Calu3 (cell line): ENCODE results near the gene SNAPC4. TPM values are rescaled to one million over a fixed set of nuclear protein-coding genes. Genes with fewer than 3 reads are reported as not detected.

Experiments
- BruUV-seq: library from RNA; stranded (reverse); fragments of 400-500 nt; replicated peaks from 2 replicates; lab custom pipeline; 2021; lab: Mats Ljungman, UMichigan
- CTCF ChIA-PET: fragments of 300-600 bp; sonication (Branson Sonifier 250); formaldehyde crosslinking; loops from one replicate; lab custom pipeline; 2022; ENCODE audit warnings: antibody characterized with exemption; lab: Charles Lee
- DNase-seq: peaks from one replicate; pipeline ENCODE4 v3.0.0; 2022
- H3K27ac Mint-ChIP-seq: one replicate; pipeline ENCODE4 v1.8.0; 2022; ENCODE audit warnings: mixed read lengths; ENCODE audit not compliant: unreplicated experiment
- H3K27me3 Mint-ChIP-seq: one replicate; pipeline ENCODE4 v1.8.0; 2022; ENCODE audit warnings: mixed read lengths; ENCODE audit not compliant: unreplicated experiment
- H3K36me3 Mint-ChIP-seq: one replicate; pipeline ENCODE4 v1.8.0; 2022; ENCODE audit warnings: mild to moderate bottlenecking, moderate library complexity, mixed read lengths; ENCODE audit not compliant: insufficient read depth, unreplicated experiment
- H3K4me1 Mint-ChIP-seq: one replicate; pipeline ENCODE4 v1.8.0; 2022; ENCODE audit warnings: mild to moderate bottlenecking, low read depth, mixed read lengths; ENCODE audit not compliant: unreplicated experiment
- H3K4me3 Mint-ChIP-seq: one replicate; pipeline ENCODE4 v1.8.0; 2022; ENCODE audit warnings: mild to moderate bottlenecking, low read depth, moderate library complexity, mixed read lengths; ENCODE audit not compliant: unreplicated experiment
- H3K9me3 Mint-ChIP-seq: one replicate; pipeline ENCODE4 v1.8.0; 2022; ENCODE audit warnings: low read depth, mixed read lengths; ENCODE audit not compliant: unreplicated experiment
- CTCF ChIP-seq: fragments of 200-600 bp; IDR thresholded peaks from one replicate; pipeline ENCODE4 v1.8.0; 2022; ENCODE audit warnings: antibody characterized with exemption; ENCODE audit not compliant: unreplicated experiment
- intact Hi-C: fragments of 100-400 bp; cut with micrococcal nuclease; formaldehyde crosslinking; loops from one replicate; pipeline ENCODE4 v1.10.0; 2022; ENCODE audit not compliant: unreplicated experiment
- total RNA-seq: library from RNA; stranded (reverse); gene quantifications from 2 replicates; pipeline ENCODE4 v1.2.3, GENCODE V29; 2022

SNAPC4 gene
- total RNA-seq, 1 experiment from 2014 or later: 10.5 TPM

- no peak for TF ChIP-seq CTCF
- peak overlapping the region; percentile 89 for H3K4me3 Mint-ChIP-seq
- intact Hi-C loops: no loop called here
- BruUV-seq: no TSS peak
- DNase-seq: no peak
- H3K9me3 Mint-ChIP-seq: no peaks in the 10 kb centered on the region
- H3K4me1 Mint-ChIP-seq: no peaks in the 10 kb centered on the region
- H3K27me3 Mint-ChIP-seq: no peaks in the 10 kb centered on the region
- peak overlapping the region; percentile 50 for H3K27ac Mint-ChIP-seq
- H3K36me3 Mint-ChIP-seq: peaks cover 38% of the 10 kb centered on the region
- CTCF ChIA-PET: interaction anchor here (0.6 to 0.7 kb wide), 2 partner anchors 56 to 69 kb away, joined by 4 read pairs; no protein-coding TSS in a partner anchor
Observed at GRCh38 chr9:136401173-136401922, 1.4 kb upstream of the SNAPC4 start.

GRCh38 chr9:136399176-136400037 is 563 bp downstream of the SNAPC4 start:
- DNase-seq: peak; percentile 26
- no peaks in the 10 kb centered on the region for H3K9me3 Mint-ChIP-seq
- CTCF ChIA-PET: no interaction called here
- peak overlapping the region; percentile 60 for H3K27ac Mint-ChIP-seq
- H3K36me3 Mint-ChIP-seq: peaks cover 31% of the 10 kb centered on the region
- H3K4me1 Mint-ChIP-seq: no peaks in the 10 kb centered on the region
- no peak for TF ChIP-seq CTCF
- H3K4me3 Mint-ChIP-seq: peak overlapping the region; percentile 89
- no peaks in the 10 kb centered on the region for H3K27me3 Mint-ChIP-seq
- BruUV-seq: no TSS peak
- intact Hi-C loops: no loop called here

GRCh38 chr9:136398286-136398685 is 1.7 kb downstream of the SNAPC4 start:
- intact Hi-C loops: no loop called here
- peaks cover 36% of the 10 kb centered on the region for H3K36me3 Mint-ChIP-seq
- H3K4me1 Mint-ChIP-seq: no peaks in the 10 kb centered on the region
- H3K4me3 Mint-ChIP-seq: no peak overlapping the region
- no peaks in the 10 kb centered on the region for H3K27me3 Mint-ChIP-seq
- no peak for DNase-seq
- no peak for TF ChIP-seq CTCF
- H3K9me3 Mint-ChIP-seq: no peaks in the 10 kb centered on the region
- no TSS peak for BruUV-seq
- CTCF ChIA-PET: no interaction called here
- no peak overlapping the region for H3K27ac Mint-ChIP-seq

GRCh38 chr9:136397643-136398042 is 2.3 kb downstream of the SNAPC4 start:
- H3K9me3 Mint-ChIP-seq: no peaks in the 10 kb centered on the region
- no TSS peak for BruUV-seq
- DNase-seq: no peak
- H3K36me3 Mint-ChIP-seq: peaks cover 36% of the 10 kb centered on the region
- no peaks in the 10 kb centered on the region for H3K4me1 Mint-ChIP-seq
- no peak for TF ChIP-seq CTCF
- H3K27ac Mint-ChIP-seq: no peak overlapping the region
- H3K27me3 Mint-ChIP-seq: no peaks in the 10 kb centered on the region
- CTCF ChIA-PET: no interaction called here
- intact Hi-C loops: no loop called here
- no peak overlapping the region for H3K4me3 Mint-ChIP-seq
